Right lobe of liver (tissue), 6 donors: ENCODE measurements around the gene WASL. TPM values are rescaled to one million over a fixed set of nuclear protein-coding genes. Genes with fewer than 3 reads are reported as not detected.

Source experiments
- ATAC-seq, 4 donors: fragments of 200-7000 bp; cut with Tn5 transposase; one replicate each; pipeline ENCODE4 v1.9.1; 2020; ENCODE audit warnings: mild to moderate bottlenecking in 4 of 4, moderate library complexity in 4 of 4
- DNase-seq, 3 donors: peaks; one replicate each; pipeline ENCODE4 v3.0.0-alpha.2; 2020
- H3K27ac ChIP-seq, 3 donors: fragments of 200-600 bp; one replicate each; pipeline ENCODE4 v1.8.0; 2022
- H3K27me3 ChIP-seq, 2 donors: fragments of 200-600 bp; one replicate each; pipeline ENCODE4 v1.8.0; 2022
- H3K36me3 ChIP-seq, 4 donors: fragments of 200-600 bp; sonication (generic) in 1 of 4; one replicate each; pipeline versions ENCODE4 v1.5.1 to v1.8.0; 2017 to 2022; ENCODE audit warnings: control low read depth in 1 of 4
- H3K4me1 ChIP-seq, 4 donors: fragments of 200-600 bp; sonication (generic) in 1 of 4; one replicate each; pipeline versions ENCODE4 v1.5.1 to v1.8.0; 2017 to 2022; ENCODE audit warnings: control low read depth in 1 of 4
- H3K4me3 ChIP-seq, 3 donors: fragments of 200-600 bp; one replicate each; pipeline ENCODE4 v1.8.0; 2022
- H3K9me3 ChIP-seq, 4 donors: fragments of 200-600 bp; sonication (generic) in 1 of 4; one replicate each; pipeline versions ENCODE4 v1.5.1 to v1.8.0; 2017 to 2022; ENCODE audit warnings: control low read depth in 1 of 4
- CTCF ChIP-seq, 4 donors: fragments of 200-600 bp in 3 of 4; fragments of 450-650 bp in 1 of 4; IDR thresholded peaks; one replicate each; pipeline versions ENCODE4 v1.5.1 to v1.8.0; 2016 to 2022; ENCODE audit warnings: antibody characterized with exemption in 4 of 4, mild to moderate bottlenecking in 2 of 4
- POLR2A ChIP-seq: fragments of 450-650 bp; IDR thresholded peaks from one replicate; pipeline ENCODE4 v1.6.1; 2017; ENCODE audit warnings: antibody characterized with exemption, mild to moderate bottlenecking
- WGBS: methylation state at CpG from one replicate; pipeline ENCODE4 v1.1.6; 2018; ENCODE audit warnings: low coverage, low lambda C conversion rate; ENCODE audit not compliant: insufficient coverage; ENCODE audit errors: missing lambda C conversion rate; 5-methylcytosine and 5-hydroxymethylcytosine counted together
- intact Hi-C, 2 donors: fragments of 100-400 bp; cut with DNase I; formaldehyde crosslinking; loops; one replicate each; pipeline versions ENCODE4 v1.11.2 to v1.14.1; 2022
- total RNA-seq, 6 experiments: library from RNA; depleted of rRNA in 2 of 6; stranded (reverse); fragments of >200 nt in 2 of 6; fragmentation: NEBNext Ultra II Directional in 3 of 6; extraction: Animal tissue kit (Norgen Biotek cat#: 25700) in 3 of 6; gene quantifications; one replicate each; pipeline versions ENCODE4 v1.1.0 to v1.2.4, GENCODE V29; 2016 to 2023
- donor health status: DM: no; HTN: yes; CAD: no.
- donor health status: DM: no; HTN: no; CAD: no.
- donor health status: DM: no; HTN: no; CAD: no.
- donor health status: DM: no; HTN: yes; CAD: no.
- donor health status: DM: no; HTN: yes; CAD: no.

WASL gene
- total RNA-seq, 6 experiments from 2014 or later, result 20.6 to 26.7 (median 24.8) TPM

GRCh38 chr7:123715799-123716198 lies 33.0 kb downstream of the WASL start:
- Histone ChIP-seq H3K4me3 (no peak overlapping the region), H3K4me1 (peaks cover 2 to 25% (median 13%) of the 10 kb centered on the region in 4 donors), H3K9me3 (no peaks in the 10 kb centered on the region), H3K27ac (no peak overlapping the region), H3K27me3 (no peaks in the 10 kb centered on the region), H3K36me3 (no peaks in the 10 kb centered on the region)
- ATAC-seq, result no peak
- WGBS, result 0% methylated on average over 1 of the region's 1 CpG
- DNase-seq, result no peak
- no peak for TF ChIP-seq CTCF (IDR thresholded peaks at IDR 0.05)
- TF ChIP-seq POLR2A, result no peak
- intact Hi-C loops, result no loop called here

DNA sequence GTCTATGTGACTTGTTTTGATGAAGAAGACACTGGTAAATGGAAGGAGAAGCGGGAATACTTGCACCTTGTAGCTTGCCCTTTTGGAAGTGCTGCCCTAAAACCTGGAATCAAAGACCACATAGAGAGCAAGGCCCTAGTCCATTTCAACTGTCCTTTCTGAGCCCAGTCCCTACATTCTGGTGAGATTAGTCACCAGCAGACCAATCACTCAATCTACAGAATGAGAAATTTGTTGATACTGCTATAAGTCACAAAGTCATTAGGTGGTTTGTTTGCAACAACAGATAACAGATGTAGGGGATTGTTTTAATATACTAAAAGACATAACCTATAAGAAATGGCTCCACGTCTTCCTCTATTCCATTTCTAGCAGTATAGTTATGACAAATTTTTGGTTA lies 33.6 kb downstream of the WASL start:
- no peak for TF ChIP-seq POLR2A
- no peak for TF ChIP-seq CTCF (IDR thresholded peaks at IDR 0.05)
- Histone ChIP-seq H3K4me1 (peaks cover under 1 to 22% (median 11%) of the 10 kb centered on the region in 4 donors), H3K36me3 (no peaks in the 10 kb centered on the region), H3K27me3 (no peaks in the 10 kb centered on the region), H3K27ac (no peak overlapping the region), H3K9me3 (no peaks in the 10 kb centered on the region), H3K4me3 (no peak overlapping the region)
- WGBS, result 98% methylated on average over 2 of the region's 2 CpGs
- peak in 1 of 4 donors; percentile 59 for ATAC-seq
- DNase-seq, result no peak
- intact Hi-C loops, result no loop called here

GRCh38 chr7:123714296-123715080 lies 34.3 kb downstream of the WASL start:
- no peak for DNase-seq
- no peak overlapping the region for H3K27ac ChIP-seq
- WGBS, result 67% methylated on average over 3 of the region's 3 CpGs
- no peaks in the 10 kb centered on the region for H3K36me3 ChIP-seq
- peaks cover 0 to 15% (median 7%) of the 10 kb centered on the region in 4 donors for H3K4me1 ChIP-seq
- no peaks in the 10 kb centered on the region for H3K9me3 ChIP-seq
- H3K27me3 ChIP-seq, result no peaks in the 10 kb centered on the region
- intact Hi-C loops, result no loop called here
- no peak for ATAC-seq
- no peak for TF ChIP-seq CTCF (IDR thresholded peaks at IDR 0.05)
- no peak for TF ChIP-seq POLR2A
- H3K4me3 ChIP-seq, result no peak overlapping the region

DNA sequence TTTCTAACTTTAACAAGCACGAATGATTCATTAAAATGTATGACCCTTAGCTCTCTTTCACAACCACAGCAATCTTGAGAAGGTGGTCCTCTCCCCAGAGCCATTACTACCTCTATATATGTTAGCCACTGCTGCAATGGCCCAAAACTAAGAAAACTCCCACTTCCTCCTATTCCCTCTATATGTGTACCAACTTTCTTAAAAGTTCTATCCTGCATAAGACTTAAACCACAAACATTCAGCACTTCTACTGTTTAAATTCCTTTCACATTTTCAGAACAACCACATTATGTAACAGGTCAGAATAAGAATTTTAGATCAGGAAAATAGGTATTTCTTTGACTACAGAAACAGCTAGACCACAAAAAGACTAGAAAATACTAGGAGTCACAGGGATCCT lies 36.2 kb downstream of the WASL start:
- no peak for ATAC-seq
- 43% methylated on average over 1 of the region's 1 CpG for WGBS
- no peak for DNase-seq
- peaks cover 0 to 10% (median 5%) of the 10 kb centered on the region in 4 donors for H3K4me1 ChIP-seq
- intact Hi-C loops, result no loop called here
- H3K4me3 ChIP-seq, result no peak overlapping the region
- no peaks in the 10 kb centered on the region for H3K9me3 ChIP-seq
- H3K36me3 ChIP-seq, result peaks cover 0 to 14% (median 5%) of the 10 kb centered on the region in 4 donors
- no peak overlapping the region for H3K27ac ChIP-seq
- no peak for TF ChIP-seq CTCF (IDR thresholded peaks at IDR 0.05)
- TF ChIP-seq POLR2A, result no peak
- H3K27me3 ChIP-seq, result no peaks in the 10 kb centered on the region
